GM12878 (cell line): Measurements from ENCODE around the gene DICER1. TPM values are rescaled to one million over a fixed set of nuclear protein-coding genes. Genes with fewer than 3 reads are reported as not detected.

Source experiments
- ATAC-seq: fragments of 200-7000 bp; cut with Tn5 transposase; 3 replicates; pipeline ENCODE4 v1.9.1; 2020; ENCODE audit warnings: mild to moderate bottlenecking, moderate library complexity
- BruUV-seq: library from RNA; stranded (reverse); fragments of 400-500 nt; replicated peaks from 2 replicates; lab custom pipeline; 2021; lab: Mats Ljungman, UMichigan
- CTCF ChIA-PET: fragments of 300-600 bp; sonication (Branson Sonifier 250); formaldehyde crosslinking; extraction: SDS; loops from one replicate; lab custom pipeline; 2021; ENCODE audit warnings: inconsistent platforms; lab: Yijun Ruan, JAX
- POLR2A ChIA-PET: fragments of 350-600 bp; formaldehyde crosslinking; extraction: SDS; loops from one replicate; lab custom pipeline; 2021; ENCODE audit warnings: inconsistent platforms; lab: Charles Lee
- RAD21 ChIA-PET: fragments of 300-600 bp; sonication (Branson Sonifier 250); formaldehyde crosslinking; loops from one replicate; lab custom pipeline; 2023; ENCODE audit warnings: antibody characterized with exemption; ENCODE audit not compliant: unreplicated experiment; lab: Charles Lee
- SMC1A ChIA-PET: fragments of 300-600 bp; sonication (Branson Sonifier 250); formaldehyde crosslinking; loops from one replicate; lab custom pipeline; 2023; ENCODE audit not compliant: unreplicated experiment, uncharacterized antibody; lab: Charles Lee
- DNase-seq: peaks from one replicate; pipeline ENCODE4 v3.0.0-alpha.2; 2011; ENCODE audit warnings: low read depth, low spot score
- FAIRE-seq: peaks from 3 replicates; lab custom pipeline; 2011; peaks lifted over from hg19 to GRCh38; lab: Jason Lieb, UNC
- H2AFZ ChIP-seq: 2 replicates; pipeline ENCODE4 v1.6.0; 2011; ENCODE audit warnings: low read depth, low read length, control low read depth; ENCODE audit not compliant: control insufficient read depth
- H3K27ac ChIP-seq: 2 replicates; pipeline ENCODE4 v1.5.1; 2011; ENCODE audit warnings: control low read depth; ENCODE audit not compliant: control insufficient read depth, insufficient read depth
- H3K27me3 ChIP-seq, 2 experiments: replicated peaks in 1 of 2; 2 replicates each; pipeline versions ENCODE4 v1.6.0 to v1.6.1; 2011; ENCODE audit warnings: low read length in 1 of 2; ENCODE audit not compliant: control insufficient read depth in 2 of 2, insufficient read depth in 2 of 2
- H3K36me3 ChIP-seq, 2 experiments: 2 replicates each; pipeline ENCODE4 v1.5.1; 2011; ENCODE audit warnings: low read length in 1 of 2; ENCODE audit not compliant: control insufficient read depth in 2 of 2, insufficient read depth in 2 of 2
- H3K4me1 ChIP-seq: 2 replicates; pipeline ENCODE4 v1.6.1; 2011; ENCODE audit warnings: mild to moderate bottlenecking, low read length, moderate library complexity, mixed read lengths; ENCODE audit not compliant: control insufficient read depth, insufficient read depth
- H3K4me2 ChIP-seq: 2 replicates; pipeline ENCODE4 v1.6.0; 2011; ENCODE audit warnings: control low read depth; ENCODE audit not compliant: control insufficient read depth, insufficient read depth
- H3K4me3 ChIP-seq: fragments of 200-600 bp; sonication (generic); 2 replicates; pipeline ENCODE4 v1.5.1; 2016
- H3K79me2 ChIP-seq: 2 replicates; pipeline ENCODE4 v1.6.0; 2011; ENCODE audit warnings: low read length; ENCODE audit not compliant: control insufficient read depth, insufficient read depth
- H3K9ac ChIP-seq: 2 replicates; pipeline ENCODE4 v1.8.0; 2011; ENCODE audit warnings: low read length, control low read depth, mixed read lengths; ENCODE audit not compliant: control insufficient read depth, insufficient read depth
- H3K9me3 ChIP-seq: replicated peaks from 3 replicates; pipeline ENCODE4 v1.5.1; 2011; ENCODE audit warnings: mild to moderate bottlenecking, low read length; ENCODE audit not compliant: control insufficient read depth, insufficient read depth
- H4K20me1 ChIP-seq: 2 replicates; pipeline ENCODE4 v1.6.0; 2011; ENCODE audit not compliant: control insufficient read depth, insufficient read depth
- CBX3 ChIP-seq: fragments of 200-600 bp; sonication (generic); IDR thresholded peaks from 2 replicates; pipeline ENCODE4 v1.6.1; 2016; ENCODE audit warnings: low read depth, borderline replicate concordance
- CREB1 ChIP-seq: IDR thresholded peaks from 2 replicates; pipeline ENCODE4 v1.6.1; 2012; ENCODE audit warnings: low read depth, mild to moderate bottlenecking, inconsistent platforms
- ESRRA ChIP-seq: IDR thresholded peaks from 2 replicates; pipeline ENCODE4 v1.6.1; 2012; ENCODE audit warnings: mild to moderate bottlenecking, low read length, improper control_type of control experiment
- GABPA ChIP-seq: IDR thresholded peaks from 2 replicates; pipeline ENCODE4 v1.6.1; 2014; ENCODE audit warnings: antibody characterized with exemption, low read depth, mild to moderate bottlenecking, inconsistent platforms
- NBN ChIP-seq: fragments of 450-650 bp; IDR thresholded peaks from 2 replicates; pipeline ENCODE4 v1.6.1; 2016
- NR2C1 ChIP-seq: fragments of 450-650 bp; IDR thresholded peaks from 2 replicates; pipeline ENCODE4 v1.6.1; 2017; ENCODE audit warnings: antibody characterized with exemption, mild to moderate bottlenecking, moderate library complexity
- SMAD5 ChIP-seq: IDR thresholded peaks from 2 replicates; pipeline ENCODE4 v1.6.1; 2016; ENCODE audit warnings: antibody characterized with exemption, low read depth
- TCF12 ChIP-seq: IDR thresholded peaks from 2 replicates; pipeline ENCODE4 v1.6.1; 2011; ENCODE audit warnings: low read depth, mild to moderate bottlenecking, low read length
- ZBTB33 ChIP-seq: fragments of 450-650 bp; IDR thresholded peaks from 2 replicates; pipeline ENCODE4 v1.6.1; 2017; ENCODE audit warnings: mild to moderate bottlenecking
- WGBS: methylation state at CpG from one replicate; pipeline ENCODE4 v1.1.6; 2016; ENCODE audit warnings: low lambda C conversion rate; ENCODE audit not compliant: insufficient replicate concordance, insufficient coverage; ENCODE audit errors: missing lambda C conversion rate; 5-methylcytosine and 5-hydroxymethylcytosine counted together
- in situ Hi-C: fragments of 300-500 bp; cut with MboI; formaldehyde crosslinking; loops from 9 replicates; pipeline ENCODE4 v1.14.3; 2018; ENCODE audit warnings: mixed read lengths
- intact Hi-C: fragments of 100-400 bp; cut with micrococcal nuclease; formaldehyde crosslinking; loops from one replicate; pipeline ENCODE4 v1.14.2; 2022; ENCODE audit not compliant: unreplicated experiment
- polyA plus RNA-seq, 11 experiments: library from polyadenylated mRNA; depleted of rRNA in 4 of 11; unstranded in 6 of 11; stranded (reverse) in 5 of 11; fragments of >200 nt; fragmentation: Nextera tagmentation in 4 of 11; fragmentation: Illumina TruSeq in 1 of 11; extraction: Ambion mirVana in 4 of 11; extraction: Trizol in 1 of 11; gene quantifications; 1 replicate in 1 of 11; 2 replicates in 10 of 11; pipeline versions ENCODE4 v1.2.1 to v1.2.3, GENCODE V29; 2011 to 2016; ENCODE audit warnings: inconsistent platforms in 2 of 11, missing spikeins in 2 of 11, low read depth in 1 of 11
- total RNA-seq, 4 experiments: library from RNA; depleted of rRNA in 3 of 4; stranded (reverse); fragments of >200 nt in 3 of 4; fragmentation: Illumina TruSeq in 1 of 4; extraction: Trizol in 1 of 4; gene quantifications; 2 replicates each; pipeline versions ENCODE4 v1.2.1 to v1.2.3, GENCODE V29; 2013 to 2021
- TF ChIP-seq, protein P1 (sequence below): fragments of 450-650 bp; IDR thresholded peaks from 2 replicates; pipeline ENCODE4 v1.6.1; 2017; ENCODE audit warnings: mild to moderate bottlenecking, moderate library complexity

DICER1 gene
- total and polyA plus RNA-seq, 10 of the 15 experiments (the other 5 are each of a cell fraction or from before 2014, with no cell fraction given), result 6.8 to 70.8 (median 37.1) TPM

- CTCF ChIA-PET, result no interaction called here
- no peak for TF ChIP-seq NBN
- TF ChIP-seq CBX3, result no peak
- no peak for TF ChIP-seq CREB1
- TF ChIP-seq TCF12, result no peak
- TF ChIP-seq, protein P1, sequence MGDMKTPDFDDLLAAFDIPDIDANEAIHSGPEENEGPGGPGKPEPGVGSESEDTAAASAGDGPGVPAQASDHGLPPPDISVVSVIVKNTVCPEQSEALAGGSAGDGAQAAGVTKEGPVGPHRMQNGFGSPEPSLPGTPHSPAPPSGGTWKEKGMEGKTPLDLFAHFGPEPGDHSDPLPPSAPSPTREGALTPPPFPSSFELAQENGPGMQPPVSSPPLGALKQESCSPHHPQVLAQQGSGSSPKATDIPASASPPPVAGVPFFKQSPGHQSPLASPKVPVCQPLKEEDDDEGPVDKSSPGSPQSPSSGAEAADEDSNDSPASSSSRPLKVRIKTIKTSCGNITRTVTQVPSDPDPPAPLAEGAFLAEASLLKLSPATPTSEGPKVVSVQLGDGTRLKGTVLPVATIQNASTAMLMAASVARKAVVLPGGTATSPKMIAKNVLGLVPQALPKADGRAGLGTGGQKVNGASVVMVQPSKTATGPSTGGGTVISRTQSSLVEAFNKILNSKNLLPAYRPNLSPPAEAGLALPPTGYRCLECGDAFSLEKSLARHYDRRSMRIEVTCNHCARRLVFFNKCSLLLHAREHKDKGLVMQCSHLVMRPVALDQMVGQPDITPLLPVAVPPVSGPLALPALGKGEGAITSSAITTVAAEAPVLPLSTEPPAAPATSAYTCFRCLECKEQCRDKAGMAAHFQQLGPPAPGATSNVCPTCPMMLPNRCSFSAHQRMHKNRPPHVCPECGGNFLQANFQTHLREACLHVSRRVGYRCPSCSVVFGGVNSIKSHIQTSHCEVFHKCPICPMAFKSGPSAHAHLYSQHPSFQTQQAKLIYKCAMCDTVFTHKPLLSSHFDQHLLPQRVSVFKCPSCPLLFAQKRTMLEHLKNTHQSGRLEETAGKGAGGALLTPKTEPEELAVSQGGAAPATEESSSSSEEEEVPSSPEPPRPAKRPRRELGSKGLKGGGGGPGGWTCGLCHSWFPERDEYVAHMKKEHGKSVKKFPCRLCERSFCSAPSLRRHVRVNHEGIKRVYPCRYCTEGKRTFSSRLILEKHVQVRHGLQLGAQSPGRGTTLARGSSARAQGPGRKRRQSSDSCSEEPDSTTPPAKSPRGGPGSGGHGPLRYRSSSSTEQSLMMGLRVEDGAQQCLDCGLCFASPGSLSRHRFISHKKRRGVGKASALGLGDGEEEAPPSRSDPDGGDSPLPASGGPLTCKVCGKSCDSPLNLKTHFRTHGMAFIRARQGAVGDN, result no peak
- TF ChIP-seq SMAD5, result no peak
- TF ChIP-seq GABPA, result no peak
- TF ChIP-seq ZBTB33, result no peak
- TF ChIP-seq ESRRA, result no peak
- no peak for TF ChIP-seq NR2C1
- SMC1A ChIA-PET, result no interaction called here
- no peaks in the 10 kb centered on the region for H3K36me3 ChIP-seq
- no peak overlapping the region for H3K9ac ChIP-seq
- no peak overlapping the region for H3K4me2 ChIP-seq
- BruUV-seq, result no TSS peak
- FAIRE-seq, result no peak
- no peak for ATAC-seq
- peaks cover 5% of the 10 kb centered on the region for H3K4me1 ChIP-seq
- H3K27me3 ChIP-seq, result no peaks in the 10 kb centered on the region; a peak in 1 of 4 replicates
- H2AFZ ChIP-seq, result no peak overlapping the region
- H3K9me3 ChIP-seq, result no peaks in the 10 kb centered on the region
- H3K79me2 ChIP-seq, result no peaks in the 10 kb centered on the region
- 15% methylated on average over 17 of the region's 17 CpGs for WGBS
- H3K4me3 ChIP-seq, result no peak overlapping the region
- intact Hi-C loops, result no loop called here
- H3K27ac ChIP-seq, result no peak overlapping the region
- in situ Hi-C loops, result no loop called here
- POLR2A ChIA-PET, result no interaction called here
- no peak for DNase-seq
- H4K20me1 ChIP-seq, result no peaks in the 10 kb centered on the region
- RAD21 ChIA-PET, result no interaction called here
Observed at GRCh38 chr14:95039259-95039992, 117.9 kb downstream of the DICER1 start.
